Measurements from ENCODE around the gene OLA1.

OLA1 gene

GRCh38 chr2:174039551-174040416 lies 208.5 kb downstream of the OLA1 start:
- TF ChIP-seq CTCF (IDR thresholded peaks at IDR 0.05; ENCODE audit: insufficient read depth, low read length, poor library complexity, severe bottlenecking): peak; percentile 77
- DNase-seq (ENCODE audit: extremely low read depth, insufficient read length): peak; percentile 81

GRCh38 chr2:174038462-174038861 lies 209.9 kb downstream of the OLA1 start:
- H3K36me3 ChIP-seq (ENCODE audit: control insufficient read depth, insufficient read depth, low read length): no peaks in the 10 kb centered on the region
- no peak for TF ChIP-seq CTCF (IDR thresholded peaks at IDR 0.05; ENCODE audit: insufficient read depth, low read length, poor library complexity, severe bottlenecking)
- no peaks in the 10 kb centered on the region for H3K27me3 ChIP-seq (replicated peaks; ENCODE audit: control insufficient read depth, insufficient read depth, low read length)
- no peak for DNase-seq (ENCODE audit: extremely low read depth, insufficient read length)
- no peak overlapping the region for H3K4me3 ChIP-seq (replicated peaks; ENCODE audit: low read depth, low read length)

More at GRCh38 chr2:174039551-174040416, 208.5 kb downstream of the OLA1 start:
- no peaks in the 10 kb centered on the region for H3K36me3 ChIP-seq (ENCODE audit: control insufficient read depth, insufficient read depth, low read length)
- 0 out of 2 replicates have a peak overlapping the region, but pooled peaks have one; percentile 0 for H3K4me3 ChIP-seq (replicated peaks; ENCODE audit: low read depth, low read length)
- no peaks in the 10 kb centered on the region for H3K27me3 ChIP-seq (replicated peaks; ENCODE audit: control insufficient read depth, insufficient read depth, low read length)

GRCh38 chr2:174036825-174037224 lies 211.5 kb downstream of the OLA1 start:
- H3K36me3 ChIP-seq (ENCODE audit: control insufficient read depth, insufficient read depth, low read length): no peaks in the 10 kb centered on the region
- TF ChIP-seq CTCF (IDR thresholded peaks at IDR 0.05; ENCODE audit: insufficient read depth, low read length, poor library complexity, severe bottlenecking): no peak
- H3K27me3 ChIP-seq (replicated peaks; ENCODE audit: control insufficient read depth, insufficient read depth, low read length): no peaks in the 10 kb centered on the region
- no peak overlapping the region for H3K4me3 ChIP-seq (replicated peaks; ENCODE audit: low read depth, low read length)
- no peak for DNase-seq (ENCODE audit: extremely low read depth, insufficient read length)

- peak; percentile 39 for TF ChIP-seq CTCF (IDR thresholded peaks at IDR 0.05; ENCODE audit: insufficient read depth, low read length, poor library complexity, severe bottlenecking)
- H3K4me3 ChIP-seq (replicated peaks; ENCODE audit: low read depth, low read length): no peak overlapping the region
- DNase-seq (ENCODE audit: extremely low read depth, insufficient read length): no peak
- no peaks in the 10 kb centered on the region for H3K27me3 ChIP-seq (replicated peaks; ENCODE audit: control insufficient read depth, insufficient read depth, low read length)
- no peaks in the 10 kb centered on the region for H3K36me3 ChIP-seq (ENCODE audit: control insufficient read depth, insufficient read depth, low read length)
Observed at GRCh38 chr2:174035981-174036742, 212.2 kb downstream of the OLA1 start.

GRCh38 chr2:174035117-174035635 lies 213.2 kb downstream of the OLA1 start:
- Histone ChIP-seq H3K4me3 (replicated peaks; ENCODE audit: low read depth, low read length) (no peak overlapping the region), H3K27me3 (replicated peaks; ENCODE audit: control insufficient read depth, insufficient read depth, low read length) (no peaks in the 10 kb centered on the region), H3K36me3 (ENCODE audit: control insufficient read depth, insufficient read depth, low read length) (no peaks in the 10 kb centered on the region)
- no peak for TF ChIP-seq CTCF (IDR thresholded peaks at IDR 0.05; ENCODE audit: insufficient read depth, low read length, poor library complexity, severe bottlenecking)
- no peak for DNase-seq (ENCODE audit: extremely low read depth, insufficient read length)

Data from GM06990 (cell line).